HG03045 (cell line): ENCODE measurements around the gene AATK.

Experiments used
- ATAC-seq: cut with Tn5 transposase; IDR thresholded peaks from one replicate; pipeline ENCODE4 v1.9.1; 2021; ENCODE audit warnings: mild to moderate bottlenecking, moderate library complexity; ENCODE audit not compliant: unreplicated experiment

The AATK gene

GRCh38 chr17:81195941-81196495 is 30.0 kb upstream of the AATK start:
- no peak for ATAC-seq

- no peak for ATAC-seq
Measured at GRCh38 chr17:81194941-81195901, 29.2 kb upstream of the AATK start.

GRCh38 chr17:81194225-81194760 is 28.3 kb upstream of the AATK start:
- no peak for ATAC-seq

- ATAC-seq: no peak
Measured at GRCh38 chr17:81193470-81194224, 27.6 kb upstream of the AATK start.

- ATAC-seq: no peak
Measured at GRCh38 chr17:81193051-81193410, 27.0 kb upstream of the AATK start.

GRCh38 chr17:81192386-81193050 is 26.5 kb upstream of the AATK start:
- ATAC-seq: no peak

GRCh38 chr17:81191646-81192045 is 25.6 kb upstream of the AATK start:
- ATAC-seq: no peak

- no peak for ATAC-seq
Measured at GRCh38 chr17:81191116-81191515, 25.1 kb upstream of the AATK start.

GRCh38 chr17:81190591-81190990 is 24.6 kb upstream of the AATK start:
- no peak for ATAC-seq

- no peak for ATAC-seq
Measured at GRCh38 chr17:81189670-81190530, 23.9 kb upstream of the AATK start.

GRCh38 chr17:81189016-81189415 is 23.0 kb upstream of the AATK start:
- no peak for ATAC-seq

- no peak for ATAC-seq
Measured at GRCh38 chr17:81188491-81188840, 22.4 kb upstream of the AATK start.

- ATAC-seq: no peak
Measured at GRCh38 chr17:81187586-81188490, 21.8 kb upstream of the AATK start.

GRCh38 chr17:81187120-81187519 is 21.1 kb upstream of the AATK start:
- ATAC-seq: no peak

- no peak for ATAC-seq
Measured at GRCh38 chr17:81186203-81186602, 20.2 kb upstream of the AATK start.

GRCh38 chr17:81184555-81184954 is 18.5 kb upstream of the AATK start:
- ATAC-seq: no peak

- ATAC-seq: no peak
Measured at GRCh38 chr17:81183807-81184206, 17.8 kb upstream of the AATK start.

GRCh38 chr17:81183316-81183715 is 17.3 kb upstream of the AATK start:
- ATAC-seq: no peak

- no peak for ATAC-seq
Measured at GRCh38 chr17:81182596-81182995, 16.6 kb upstream of the AATK start.
